NCI-H1048 (cell line): Measurements from ENCODE around the gene FOXN4.
"Not testable (repeated sequence)": the region's sequence is repeated elsewhere in the genome, so short reads cannot be mapped to it uniquely, and the experiment has no call there.

ENCODE experiments used
- DNase-seq: peaks from one replicate; lab custom pipeline; 2025; lab: John Stamatoyannopoulos, UW

Gene FOXN4

GRCh38 chr12:109308534-109309380 is at the start of gene FOXN4:
FOXN4 (minus strand) TSS chr12:109309284; CDS start chr12:109308321, 963 bp downstream.
- no peak for DNase-seq

- no peak for DNase-seq
These were observed 49.2 kb upstream of the FOXN4 start for GRCh38 chr12:109358154-109358869.

GRCh38 chr12:109357032-109357431 is 47.9 kb upstream of the FOXN4 start:
- DNase-seq, result no peak

- DNase-seq, result no peak
These were observed 47.5 kb upstream of the FOXN4 start for GRCh38 chr12:109356577-109356976.

GRCh38 chr12:109352184-109352583 is 43.1 kb upstream of the FOXN4 start:
- no peak for DNase-seq

GRCh38 chr12:109347589-109347988 is 38.5 kb upstream of the FOXN4 start, which contains the start of gene MYO1H:
MYO1H (plus strand) TSS chr12:109347900; CDS start chr12:109347961, 61 bp downstream.
- DNase-seq, result no peak

- no peak for DNase-seq
These were observed 37.8 kb upstream of the FOXN4 start for GRCh38 chr12:109346920-109347319.

- DNase-seq, result no peak
These were observed 36.3 kb upstream of the FOXN4 start for GRCh38 chr12:109345428-109345827.

GRCh38 chr12:109343677-109344076 is 34.6 kb upstream of the FOXN4 start:
- DNase-seq, result no peak

- DNase-seq, result no peak
These were observed 27.5 kb upstream of the FOXN4 start for GRCh38 chr12:109336593-109336992.

- DNase-seq, result no peak
These were observed 25.8 kb upstream of the FOXN4 start for GRCh38 chr12:109334887-109335286.

GRCh38 chr12:109331301-109331952 is 22.3 kb upstream of the FOXN4 start:
- no peak for DNase-seq

- no peak for DNase-seq
These were observed 21.5 kb upstream of the FOXN4 start for GRCh38 chr12:109330282-109331230.

GRCh38 chr12:109329686-109330085 is 20.6 kb upstream of the FOXN4 start:
- DNase-seq, result no peak

- no peak for DNase-seq
These were observed 19.9 kb upstream of the FOXN4 start for GRCh38 chr12:109329003-109329402.

- DNase-seq, result not testable (repeated sequence)
These were observed 12.2 kb upstream of the FOXN4 start for GRCh38 chr12:109321294-109321693.

GRCh38 chr12:109310247-109311125 is 1.4 kb upstream of the FOXN4 start:
- DNase-seq, result no peak

- DNase-seq, result no peak
These were observed 530 bp upstream of the FOXN4 start for GRCh38 chr12:109309381-109310246.

GRCh38 chr12:109307051-109307450 is 2.0 kb downstream of the FOXN4 start:
- DNase-seq, result no peak
